SK-N-SH (cell line): ENCODE results near the gene SNAPC1. TPM values are rescaled to one million over a fixed set of nuclear protein-coding genes. Genes with fewer than 3 reads are reported as not detected.
"Not testable (repeated sequence)": the region's sequence is repeated elsewhere in the genome, so short reads cannot be mapped to it uniquely, and the experiment has no call there.

Experiments used
- CTCF ChIA-PET: fragments of 300-600, 350-600 bp; formaldehyde crosslinking; extraction: SDS; loops from one replicate; lab custom pipeline; 2021; lab: Yijun Ruan, JAX
- POLR2A ChIA-PET: fragments of 350-600 bp; sonication (Branson Sonifier 250); formaldehyde crosslinking; extraction: SDS; loops from one replicate; lab custom pipeline; 2020; ENCODE audit warnings: antibody characterized with exemption, inconsistent platforms; lab: Yijun Ruan, JAX
- DNase-seq: peaks from one replicate; pipeline ENCODE4 v3.0.0; 2012
- H2AFZ ChIP-seq: fragments of 200-600 bp; sonication (generic); 2 replicates; pipeline ENCODE4 v1.8.1; 2016; ENCODE audit warnings: antibody characterized with exemption, mild to moderate bottlenecking, low read depth
- H3F3A ChIP-seq: fragments of 200-600 bp; sonication (generic); replicated peaks from 2 replicates; pipeline ENCODE3; 2016; ENCODE audit warnings: antibody characterized with exemption, mild to moderate bottlenecking; ENCODE audit not compliant: insufficient read depth
- H3K27ac ChIP-seq, 2 experiments: fragments of 200-500 bp in 1 of 2; fragments of 200-600 bp in 1 of 2; sonication (Bioruptor generic) in 1 of 2; sonication (generic), shearing (Covaris generic) in 1 of 2; 2 replicates each; pipeline versions ENCODE4 v1.5.1 to v1.6.1; 2014 to 2016; ENCODE audit warnings: low read depth in 2 of 2, inconsistent platforms in 1 of 2, low read length in 1 of 2, mild to moderate bottlenecking in 1 of 2, mixed read lengths in 1 of 2
- H3K27me3 ChIP-seq: fragments of 200-600 bp; sonication (generic), shearing (Covaris generic); 2 replicates; pipeline ENCODE4 v1.6.1; 2016; ENCODE audit warnings: mixed run types; ENCODE audit not compliant: insufficient read depth
- H3K36me3 ChIP-seq, 2 experiments: fragments of 200-500 bp in 1 of 2; fragments of 200-600 bp in 1 of 2; sonication (Bioruptor generic) in 1 of 2; sonication (generic) in 1 of 2; replicated peaks in 1 of 2; 2 replicates each; pipeline versions ENCODE3 to v1.5.1; 2014 to 2016; ENCODE audit warnings: low read length in 1 of 2, mild to moderate bottlenecking in 1 of 2; ENCODE audit not compliant: insufficient read depth in 2 of 2, control insufficient read depth in 1 of 2
- H3K4me1 ChIP-seq, 2 experiments: fragments of 200-500 bp in 1 of 2; fragments of 200-600 bp in 1 of 2; sonication (Bioruptor generic) in 1 of 2; sonication (generic), shearing (Covaris generic) in 1 of 2; 2 replicates each; pipeline versions ENCODE4 v1.5.1 to v1.6.1; 2014 to 2016; ENCODE audit warnings: low read depth in 1 of 2, low read length in 1 of 2, mixed run types in 1 of 2; ENCODE audit not compliant: insufficient read depth in 2 of 2, control insufficient read depth in 1 of 2
- H3K4me2 ChIP-seq: fragments of 200-600 bp; sonication (generic), shearing (Covaris generic); 2 replicates; pipeline ENCODE4 v1.6.1; 2017; ENCODE audit warnings: mixed run types
- H3K4me3 ChIP-seq, 2 experiments: fragments of 200-500 bp in 1 of 2; fragments of 200-600 bp in 1 of 2; sonication (Bioruptor generic) in 1 of 2; sonication (generic), shearing (Covaris generic) in 1 of 2; 2 replicates each; pipeline versions ENCODE4 v1.5.1 to v1.8.1; 2014 to 2016; ENCODE audit warnings: low read depth in 2 of 2, inconsistent platforms in 1 of 2, low read length in 1 of 2, mild to moderate bottlenecking in 1 of 2, mixed read lengths in 1 of 2, moderate library complexity in 1 of 2
- H3K79me2 ChIP-seq: fragments of 200-600 bp; sonication (generic); 2 replicates; pipeline ENCODE4 v1.8.1; 2017; ENCODE audit warnings: mild to moderate bottlenecking; ENCODE audit not compliant: insufficient read depth
- H3K9ac ChIP-seq: fragments of 200-600 bp; sonication (generic); 2 replicates; pipeline ENCODE4 v1.6.1; 2017; ENCODE audit warnings: mixed run types
- H3K9me2 ChIP-seq: fragments of 200-600 bp; sonication (generic); 2 replicates; pipeline ENCODE4 v1.6.1; 2017; ENCODE audit warnings: mixed run types
- H3K9me3 ChIP-seq: fragments of 200-600 bp; sonication (generic); 2 replicates; pipeline ENCODE4 v1.6.1; 2017; ENCODE audit warnings: mixed run types, mild to moderate bottlenecking, moderate library complexity
- H4K20me1 ChIP-seq: fragments of 200-600 bp; sonication (generic); 2 replicates; pipeline ENCODE4 v1.6.1; 2017; ENCODE audit warnings: mild to moderate bottlenecking, mixed run types; ENCODE audit not compliant: insufficient read depth
- CHD2 ChIP-seq: fragments of 150-350 bp; IDR thresholded peaks from 2 replicates; pipeline ENCODE4 v1.6.1; 2018; ENCODE audit warnings: low read length; ENCODE audit not compliant: partially characterized antibody
- EP300 ChIP-seq, 2 experiments: IDR thresholded peaks; 2 replicates each; pipeline versions ENCODE4 v1.4.0 to v1.6.1; 2012; ENCODE audit warnings: borderline replicate concordance in 1 of 2, low read depth in 1 of 2, low read length in 1 of 2
- FOSL2 ChIP-seq: IDR thresholded peaks from 2 replicates; pipeline ENCODE4 v1.4.0; 2012; ENCODE audit warnings: low read depth, mild to moderate bottlenecking, moderate library complexity, borderline replicate concordance
- FOXM1 ChIP-seq: IDR thresholded peaks from 2 replicates; pipeline ENCODE4 v1.4.0; 2012; ENCODE audit warnings: low read depth, mild to moderate bottlenecking
- MXI1 ChIP-seq: IDR thresholded peaks from 2 replicates; pipeline ENCODE4 v1.6.1; 2012; ENCODE audit warnings: mild to moderate bottlenecking, low read depth, low read length, improper control_type of control experiment
- NFIC ChIP-seq: IDR thresholded peaks from 2 replicates; pipeline ENCODE4 v1.4.0; 2012; ENCODE audit warnings: borderline replicate concordance
- RAD21 ChIP-seq: IDR thresholded peaks from 2 replicates; pipeline ENCODE4 v1.6.1; 2012; ENCODE audit warnings: mild to moderate bottlenecking, low read length
- RCOR1 ChIP-seq: fragments of 150-350 bp; IDR thresholded peaks from 2 replicates; pipeline ENCODE4 v1.6.1; 2017; ENCODE audit warnings: antibody characterized with exemption, low read length
- RXRA ChIP-seq: IDR thresholded peaks from 2 replicates; pipeline ENCODE4 v1.4.0; 2012; ENCODE audit warnings: low read depth, mild to moderate bottlenecking, borderline replicate concordance
- TEAD4 ChIP-seq: IDR thresholded peaks from 2 replicates; pipeline ENCODE4 v1.4.0; 2012; ENCODE audit warnings: mild to moderate bottlenecking, borderline replicate concordance; ENCODE audit not compliant: insufficient read depth
- YY1 ChIP-seq: IDR thresholded peaks from 2 replicates; pipeline ENCODE4 v1.4.0; 2012; ENCODE audit warnings: low read depth, mild to moderate bottlenecking
- WGBS: methylation state at CpG from one replicate; pipeline ENCODE4 v1.1.6; 2017; ENCODE audit warnings: low lambda C conversion rate; 5-methylcytosine and 5-hydroxymethylcytosine counted together
- polyA plus RNA-seq, 3 experiments: library from polyadenylated mRNA; depleted of rRNA; stranded (reverse); fragments of >200 nt; gene quantifications; 2 replicates each; pipeline ENCODE4 v1.2.3, GENCODE V29; 2012

Gene SNAPC1
- polyA plus RNA-seq, 1 of the 3 experiments (the other 2 are of a cell fraction): 3.4 TPM

GRCh38 chr14:61744238-61744637 lies 18.0 kb upstream of the SNAPC1 start:
- CTCF ChIA-PET: interaction anchor here (0.7 to 4.1 kb wide), 3 partner anchors 8 to 481 kb away, joined by 3 to 20 read pairs (median 6); no protein-coding TSS in a partner anchor
- Histone ChIP-seq H3K27ac (no peak overlapping the region), H3K36me3 (peaks cover 74 to 90% of the 10 kb centered on the region in 2 experiments)

GRCh38 chr14:61746346-61746745 lies 15.9 kb upstream of the SNAPC1 start:
- H3K4me3 ChIP-seq, DNase-seq, H3K27me3 ChIP-seq, H3K27ac ChIP-seq, H2AFZ ChIP-seq, H3K4me1 ChIP-seq, H3K9me3 ChIP-seq, H3K4me2 ChIP-seq, H3K9me2 ChIP-seq, POLR2A ChIA-PET, H4K20me1 ChIP-seq, H3K9ac ChIP-seq: not testable (repeated sequence)
- CTCF ChIA-PET: interaction anchor here (1.1 to 4.1 kb wide), 5 partner anchors 11 to 276 kb away, joined by 3 to 20 read pairs (median 4); partner anchors contain the start of gene SNAPC1
- Histone ChIP-seq H3F3A (peaks cover 22% of the 10 kb centered on the region), H3K36me3 (peaks cover 79 to 80% of the 10 kb centered on the region in 2 experiments), H3K79me2 (peaks cover 15% of the 10 kb centered on the region)
- WGBS: 88% methylated on average over 3 of the region's 3 CpGs

More at GRCh38 chr14:61744238-61744637, 18.0 kb upstream of the SNAPC1 start:
- DNase-seq: no peak
- Histone ChIP-seq H3K9me3 (no peaks in the 10 kb centered on the region), H2AFZ (no peak overlapping the region), H3K9ac (no peak overlapping the region), H4K20me1 (no peaks in the 10 kb centered on the region), H3K4me1 (no peaks in the 10 kb centered on the region), H3K9me2 (no peaks in the 10 kb centered on the region), H3K4me3 (no peak overlapping the region), H3K4me2 (no peak overlapping the region), H3K79me2 (peaks cover 20% of the 10 kb centered on the region), H3K27me3 (no peaks in the 10 kb centered on the region), H3F3A (peaks cover 12% of the 10 kb centered on the region)
- WGBS: 97% methylated on average over 5 of the region's 5 CpGs
- POLR2A ChIA-PET: no interaction called here
- TF ChIP-seq RCOR1 (no peak), MXI1 (no peak), RXRA (no peak), YY1 (no peak), NFIC (no peak), FOXM1 (no peak), TEAD4 (no peak), RAD21 (no peak), CHD2 (no peak), FOSL2 (no peak)

GRCh38 chr14:61746881-61747280 lies 15.3 kb upstream of the SNAPC1 start:
- Histone ChIP-seq H3F3A (peaks cover 25% of the 10 kb centered on the region), H3K4me3 (no peak overlapping the region), H3K79me2 (peaks cover 12% of the 10 kb centered on the region), H3K9me2 (no peaks in the 10 kb centered on the region), H4K20me1 (no peaks in the 10 kb centered on the region), H3K4me2 (no peak overlapping the region), H2AFZ (no peak overlapping the region), H3K9ac (no peak overlapping the region), H3K4me1 (no peaks in the 10 kb centered on the region), H3K27me3 (no peaks in the 10 kb centered on the region), H3K9me3 (no peaks in the 10 kb centered on the region), H3K27ac (no peak overlapping the region), H3K36me3 (peaks cover 75 to 76% of the 10 kb centered on the region in 2 experiments)
- ChIA-PET POLR2A (no interaction called here), CTCF (interaction anchor here (1.3 to 4.1 kb wide), 3 partner anchors 15 to 277 kb away, joined by 4 to 20 read pairs (median 5); partner anchors contain the start of gene SNAPC1)
- TF ChIP-seq EP300 (IDR thresholded peaks at IDR 0.05; ENCODE audit: borderline replicate concordance in 1 of 2, low read depth in 1 of 2, low read length in 1 of 2): no peak
- DNase-seq: no peak
